Gastrocnemius medialis (tissue), 4 donors: ENCODE measurements around the gene SPATA13.

Experiments
- CTCF ChIP-seq, 5 experiments: fragments of 450-650 bp in 3 of 5; fragments of 200-600 bp in 2 of 5; sonication (generic) in 2 of 5; IDR thresholded peaks in 4 of 5; conservative IDR thresholded peaks in 1 of 5; 1 replicate in 4 of 5; 2 replicates in 1 of 5; pipeline ENCODE4 v1.5.1; 2016 to 2019; ENCODE audit warnings: antibody characterized with exemption in 5 of 5, mild to moderate bottlenecking in 3 of 5, moderate library complexity in 3 of 5
- POLR2A ChIP-seq, 2 donors: fragments of 450-650 bp; IDR thresholded peaks; one replicate each; pipeline ENCODE4 v1.6.1; 2017; ENCODE audit warnings: antibody characterized with exemption in 2 of 2, mild to moderate bottlenecking in 2 of 2, moderate library complexity in 2 of 2

- TF ChIP-seq CTCF (IDR thresholded peaks at IDR 0.05 in 4 of 5, conservative IDR thresholded peaks at IDR 0.05 in 1 of 5) (no peak), POLR2A (IDR thresholded peaks at IDR 0.05) (no peak)
Measured at GRCh38 chr13:24284889-24285565, 124.5 kb downstream of the SPATA13 start.
